ES-I3 (cell line): ENCODE results near the gene KIF1C.

ENCODE experiments used
- H3K36me3 ChIP-seq: 2 replicates; pipeline ENCODE4 v1.6.1; 2013; ENCODE audit warnings: mild to moderate bottlenecking, low read length, control low read depth, moderate library complexity; ENCODE audit not compliant: insufficient read depth
- H3K4me1 ChIP-seq: 2 replicates; pipeline ENCODE4 v1.6.1; 2013; ENCODE audit warnings: mild to moderate bottlenecking, control low read depth, low read length; ENCODE audit not compliant: insufficient read depth
- H3K9ac ChIP-seq: 2 replicates; pipeline ENCODE4 v1.6.1; 2013; ENCODE audit warnings: low read depth, mild to moderate bottlenecking, low read length, moderate library complexity
- H3K9me3 ChIP-seq: 2 replicates; pipeline ENCODE4 v1.6.1; 2013; ENCODE audit warnings: mild to moderate bottlenecking, low read length, moderate library complexity; ENCODE audit not compliant: control insufficient read depth, insufficient read depth

KIF1C gene

GRCh38 chr17:4960279-4960922 is 37.3 kb upstream of the KIF1C start:
- Histone ChIP-seq H3K9me3 (no peaks in the 10 kb centered on the region), H3K36me3 (no peaks in the 10 kb centered on the region; the same call in 1 of the 2 replicates), H3K9ac (no peak overlapping the region), H3K4me1 (no peaks in the 10 kb centered on the region; the same call in 1 of the 2 replicates)

DNA sequence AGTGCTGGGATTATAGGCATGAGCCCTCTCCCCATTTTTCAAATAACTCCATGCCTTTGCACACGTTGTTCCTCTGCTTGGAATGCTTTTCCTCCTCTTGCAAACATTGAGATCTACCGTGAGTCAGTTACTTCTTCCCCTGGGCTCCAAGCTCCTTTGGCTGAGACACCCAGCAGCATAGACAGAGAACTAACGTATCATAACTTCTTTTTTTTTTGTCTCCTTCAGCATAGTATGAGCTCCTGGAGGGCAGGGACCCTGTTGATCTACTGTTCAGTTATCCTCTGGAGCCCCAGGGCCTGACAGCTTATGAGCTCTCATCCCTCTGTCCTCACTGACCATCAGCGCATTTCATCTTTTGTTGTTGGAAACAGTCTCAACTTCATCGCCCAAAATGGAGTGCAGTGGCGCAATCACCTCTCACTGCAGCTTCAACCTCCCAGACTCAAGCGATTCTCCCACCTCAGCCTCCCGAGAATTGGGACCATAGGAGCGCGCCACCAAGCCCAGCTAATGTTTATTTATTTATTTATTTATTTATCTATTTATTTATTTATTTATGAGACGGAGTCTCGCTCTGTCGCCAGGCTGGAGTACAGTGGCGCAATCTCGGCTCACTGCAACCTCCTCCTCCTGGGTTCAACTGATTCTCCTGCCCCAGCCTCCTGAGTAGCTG is 32.3 kb upstream of the KIF1C start:
- Histone ChIP-seq H3K9me3 (no peaks in the 10 kb centered on the region), H3K36me3 (peaks cover 5% of the 10 kb centered on the region), H3K4me1 (peaks cover 11% of the 10 kb centered on the region), H3K9ac (no peak overlapping the region)

DNA sequence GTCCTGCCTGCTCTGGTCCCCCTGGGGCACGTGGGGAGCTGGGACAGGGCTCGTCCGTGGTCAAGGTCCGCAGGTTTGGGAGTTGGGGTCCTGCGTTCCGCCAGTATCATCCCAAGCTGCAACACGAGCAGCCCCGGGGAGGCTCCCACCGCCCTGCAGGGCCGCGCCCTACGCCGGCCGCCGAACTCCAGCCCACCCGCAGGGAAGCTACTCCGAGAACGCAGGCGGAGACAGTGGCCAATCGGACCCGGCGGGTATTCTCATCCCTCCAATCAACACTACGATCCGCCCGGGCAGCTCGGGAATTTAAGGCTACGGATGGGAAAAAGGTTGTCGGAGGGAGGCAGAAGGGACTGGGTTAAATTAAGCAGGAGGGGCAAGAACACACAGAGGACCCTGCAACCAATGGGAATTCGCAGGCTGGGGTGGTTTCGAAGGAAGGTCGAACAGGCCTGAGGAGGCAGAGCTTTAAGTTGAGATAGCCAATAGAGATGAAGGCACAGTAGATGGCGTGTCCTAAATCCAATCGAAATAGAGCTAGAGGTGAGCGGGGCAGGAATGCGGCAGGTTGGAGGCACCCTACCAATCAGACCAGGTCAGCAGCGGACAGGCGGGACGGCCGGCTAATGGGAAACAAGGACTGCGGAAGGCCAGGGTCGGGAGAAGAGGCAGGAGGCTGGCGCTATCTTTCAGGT is 30.8 kb upstream of the KIF1C start:
- peaks cover 11% of the 10 kb centered on the region for H3K4me1 ChIP-seq

DNA sequence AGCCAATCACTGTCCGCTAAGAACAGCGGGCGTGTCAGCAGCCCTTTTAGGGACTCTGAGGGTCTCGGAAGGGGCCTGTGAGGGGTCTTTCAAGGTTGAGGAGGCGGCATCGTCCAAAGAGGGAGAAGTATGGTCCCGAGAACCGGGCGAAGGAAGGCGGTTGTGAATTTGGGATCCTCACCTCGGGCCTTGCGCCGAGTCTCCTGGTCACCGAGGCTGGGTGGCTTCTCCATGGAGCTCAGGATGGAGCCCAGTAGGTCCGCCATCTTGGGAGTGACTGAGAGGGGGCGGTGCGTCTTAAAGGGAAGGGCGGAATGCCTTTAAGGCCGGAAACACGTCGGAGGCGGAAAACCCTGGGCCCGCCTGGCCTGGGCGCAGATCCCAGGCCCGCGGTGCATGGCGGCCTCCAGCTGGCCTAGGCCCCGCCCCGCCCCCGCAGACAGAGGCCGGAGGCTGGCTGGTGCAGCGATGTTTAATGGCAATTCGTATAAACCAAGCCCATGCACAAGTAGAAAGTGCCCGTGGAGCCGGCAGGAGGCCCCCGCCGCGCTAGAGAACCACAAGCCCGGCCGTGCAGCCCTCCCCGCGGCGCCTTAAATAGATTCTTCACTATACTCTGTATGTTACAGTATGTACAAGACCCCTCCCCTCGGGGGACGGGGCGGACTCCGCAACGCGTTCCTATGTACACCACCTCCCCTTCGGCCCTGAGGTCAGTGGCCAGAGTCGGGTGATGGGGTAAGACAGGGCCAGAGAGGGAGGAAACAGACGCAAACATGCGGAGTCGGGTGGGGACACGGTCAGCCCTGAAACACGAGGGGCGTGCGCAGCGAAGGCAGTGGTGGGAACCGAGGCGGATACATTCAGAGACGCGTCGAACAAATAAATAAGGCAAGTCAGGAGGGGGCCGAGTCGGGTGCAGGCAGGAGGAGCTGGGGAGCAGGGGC is 29.9 kb upstream of the KIF1C start, which contains the start of gene SPAG7:
TSS of gene SPAG7 (minus strand) at position 279 of the 947 bp plus-strand sequence. CDS start at position 266, 13 bp downstream.
- Histone ChIP-seq H3K36me3 (peaks cover 5% of the 10 kb centered on the region), H3K4me1 (peaks cover 11% of the 10 kb centered on the region), H3K9ac (peak within 1 kb of the TSS; percentile 73)

More for the DNA sequence above, 30.8 kb upstream of the KIF1C start:
- H3K9ac ChIP-seq = peak overlapping the region; percentile 73
- H3K36me3 ChIP-seq = peaks cover 5% of the 10 kb centered on the region
- H3K9me3 ChIP-seq = no peaks in the 10 kb centered on the region

GRCh38 chr17:4968486-4969046 is 29.2 kb upstream of the KIF1C start:
- Histone ChIP-seq H3K9me3 (no peaks in the 10 kb centered on the region), H3K4me1 (peaks cover 15% of the 10 kb centered on the region), H3K9ac (peak overlapping the region; percentile 73), H3K36me3 (peaks cover 5% of the 10 kb centered on the region; the same call in 1 of the 2 replicates)

More for the DNA sequence above, 29.9 kb upstream of the KIF1C start, which contains the start of gene SPAG7:
- no peaks in the 10 kb centered on the region for H3K9me3 ChIP-seq

GRCh38 chr17:4969047-4969550 is 28.7 kb upstream of the KIF1C start:
- no peaks in the 10 kb centered on the region for H3K9me3 ChIP-seq
- H3K9ac ChIP-seq = peak overlapping the region; percentile 73
- H3K36me3 ChIP-seq = peaks cover 5% of the 10 kb centered on the region; the same call in 1 of the 2 replicates
- peaks cover 15% of the 10 kb centered on the region for H3K4me1 ChIP-seq

DNA sequence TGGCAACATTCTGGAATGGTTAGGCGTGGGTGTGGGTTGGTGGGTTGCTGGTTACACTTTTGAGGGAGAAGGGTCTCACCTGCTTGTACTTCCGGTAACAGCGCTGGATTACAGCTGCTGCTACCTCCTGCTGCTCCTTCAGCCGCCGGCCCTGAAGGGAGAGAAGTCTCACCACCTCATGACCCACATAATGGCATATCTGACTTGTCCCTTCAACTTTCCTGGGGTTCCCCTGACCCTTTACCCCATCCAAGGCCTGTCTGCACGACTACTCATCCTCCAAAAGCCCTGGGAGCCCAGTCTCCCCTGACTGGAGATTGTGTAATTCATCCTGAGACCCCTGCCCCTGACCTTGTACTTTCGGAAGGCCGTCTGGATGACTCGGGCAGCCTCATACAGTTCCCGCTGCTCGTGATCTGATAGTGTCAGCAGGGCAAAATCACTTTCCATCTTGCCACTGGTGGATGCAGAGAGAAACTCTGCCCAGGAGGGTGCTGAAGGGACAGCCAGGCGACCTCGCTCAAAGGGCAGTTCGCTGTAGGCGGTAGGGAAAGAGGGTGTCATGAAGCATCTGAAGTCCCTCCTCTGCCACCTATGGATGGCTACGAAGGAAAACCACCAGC is 28.1 kb upstream of the KIF1C start:
- peaks cover 15% of the 10 kb centered on the region for H3K4me1 ChIP-seq
- peaks cover 5% of the 10 kb centered on the region; the same call in 1 of the 2 replicates for H3K36me3 ChIP-seq
- H3K9ac ChIP-seq = peak overlapping the region; percentile 73
- H3K9me3 ChIP-seq = no peaks in the 10 kb centered on the region

DNA sequence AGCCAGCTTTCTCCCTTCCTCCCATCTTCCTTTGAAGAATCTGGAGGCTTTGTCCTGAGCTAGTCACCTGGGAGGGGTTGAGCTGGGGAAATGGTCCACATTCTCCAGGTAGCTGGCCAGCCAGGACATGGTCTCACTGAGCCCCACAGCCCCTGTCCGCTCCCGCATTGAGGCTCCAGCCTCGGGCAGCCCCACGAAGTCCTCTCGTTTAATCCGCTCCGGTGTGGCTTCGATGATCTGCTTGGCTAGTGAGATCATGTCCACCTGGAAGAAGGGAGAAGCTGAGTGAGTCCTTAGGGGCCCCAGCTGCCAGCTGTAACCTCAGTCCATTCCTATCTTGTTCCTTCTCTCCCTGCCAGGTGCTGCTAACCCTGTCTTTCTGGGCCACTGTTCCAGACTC is 27.5 kb upstream of the KIF1C start:
- no peaks in the 10 kb centered on the region for H3K9me3 ChIP-seq
- H3K36me3 ChIP-seq = peaks cover 5% of the 10 kb centered on the region; the same call in 1 of the 2 replicates
- peaks cover 15% of the 10 kb centered on the region for H3K4me1 ChIP-seq
- H3K9ac ChIP-seq = no peak overlapping the region

DNA sequence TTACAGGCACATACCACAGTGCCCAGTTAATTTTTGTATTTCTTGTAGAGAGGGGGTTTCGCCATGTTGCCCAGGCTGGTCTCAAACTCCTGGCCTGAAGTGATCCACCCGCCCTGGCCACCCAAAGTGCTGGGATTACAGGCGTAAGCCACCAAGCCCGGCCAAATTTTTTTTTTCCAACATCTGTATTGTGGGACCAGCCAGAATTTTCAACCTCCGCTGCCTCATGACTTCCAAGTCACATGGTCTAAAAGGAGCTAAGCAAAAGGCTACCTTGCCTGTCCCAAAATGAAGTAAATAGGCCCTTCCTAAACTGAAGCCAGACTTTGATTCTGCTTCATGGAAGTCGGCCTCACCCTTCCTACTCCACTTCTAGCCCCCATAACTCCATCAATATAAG is 25.9 kb upstream of the KIF1C start:
- H3K9me3 ChIP-seq = no peaks in the 10 kb centered on the region
- H3K4me1 ChIP-seq = peaks cover 15% of the 10 kb centered on the region
- H3K9ac ChIP-seq = no peak overlapping the region
- H3K36me3 ChIP-seq = peaks cover 5% of the 10 kb centered on the region; the same call in 1 of the 2 replicates

DNA sequence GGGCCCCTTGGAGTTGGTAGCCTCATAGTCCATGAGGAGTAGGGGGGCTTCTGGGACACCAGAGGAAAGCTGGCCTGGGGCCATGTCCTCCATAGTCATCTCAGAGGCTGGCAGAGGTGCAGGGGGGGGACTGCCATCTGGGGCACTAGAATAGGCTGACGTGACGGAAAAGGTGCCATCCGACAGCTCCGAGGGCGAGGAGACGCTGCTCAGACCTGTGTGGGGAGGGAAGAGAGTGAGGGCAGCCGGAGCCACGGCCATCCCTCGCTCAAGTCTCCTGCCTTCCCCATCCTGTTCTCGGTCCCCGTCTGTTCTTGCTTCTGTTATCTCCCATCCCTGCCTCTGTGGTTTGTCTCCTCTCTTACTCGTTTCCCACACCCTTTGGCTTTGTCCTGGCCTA is 25.4 kb upstream of the KIF1C start:
- no peak overlapping the region for H3K9ac ChIP-seq
- H3K36me3 ChIP-seq = peaks cover 5% of the 10 kb centered on the region; the same call in 1 of the 2 replicates
- peaks cover 15% of the 10 kb centered on the region for H3K4me1 ChIP-seq
- H3K9me3 ChIP-seq = no peaks in the 10 kb centered on the region

DNA sequence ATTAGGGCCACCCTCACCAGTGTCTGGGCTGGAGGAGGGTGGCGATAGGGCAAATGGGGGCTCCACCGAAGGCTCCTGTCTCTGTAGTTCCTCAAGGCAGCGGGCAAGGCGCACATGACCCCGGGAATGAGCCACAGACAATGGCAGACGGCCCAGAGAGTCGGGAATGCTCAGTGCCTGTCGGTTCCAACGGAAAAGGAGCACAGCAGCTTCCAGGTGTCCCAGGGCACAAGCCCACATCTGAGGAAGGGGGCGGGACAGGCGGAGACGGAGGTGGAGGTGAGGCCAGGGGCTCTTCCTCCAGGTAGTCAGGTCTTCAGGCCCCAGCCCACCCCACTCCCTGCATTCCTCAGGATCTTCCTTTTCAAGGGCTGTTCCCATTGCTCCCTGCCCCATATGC is 25.0 kb upstream of the KIF1C start:
- peaks cover 9% of the 10 kb centered on the region for H3K36me3 ChIP-seq
- H3K4me1 ChIP-seq = peaks cover 15% of the 10 kb centered on the region
- H3K9me3 ChIP-seq = no peaks in the 10 kb centered on the region
- H3K9ac ChIP-seq = no peak overlapping the region

- no peaks in the 10 kb centered on the region for H3K9me3 ChIP-seq
- peaks cover 15% of the 10 kb centered on the region for H3K4me1 ChIP-seq
- peaks cover 12% of the 10 kb centered on the region for H3K36me3 ChIP-seq
- no peak overlapping the region for H3K9ac ChIP-seq
These were observed 24.3 kb upstream of the KIF1C start for GRCh38 chr17:4973256-4974114.
